ENCODE results near the gene HEPHL1.
A peak's percentile ranks its signal among the peaks of the same experiment; 100 is the strongest.

Gene HEPHL1

GRCh38 chr11:94048032-94048709, 27.0 kb downstream of the HEPHL1 start:
- no peak overlapping the region for H3K4me3 ChIP-seq (ENCODE audit: low read length)
- no peak for DNase-seq (ENCODE audit: low read depth)
- no peak for TF ChIP-seq CTCF (IDR thresholded peaks at IDR 0.05; ENCODE audit: insufficient read depth, low read depth, low read length, missing control alignments)

- TF ChIP-seq CTCF (IDR thresholded peaks at IDR 0.05; ENCODE audit: insufficient read depth, low read depth, low read length, missing control alignments) = no peak
- peak; percentile 22 for DNase-seq (ENCODE audit: low read depth)
- H3K4me3 ChIP-seq (ENCODE audit: low read length) = no peak overlapping the region
These were observed 28.2 kb downstream of the HEPHL1 start for GRCh38 chr11:94049351-94049750.

- peak; percentile 47 for DNase-seq (ENCODE audit: low read depth)
- TF ChIP-seq CTCF (IDR thresholded peaks at IDR 0.05; ENCODE audit: insufficient read depth, low read depth, low read length, missing control alignments) = no peak
- H3K4me3 ChIP-seq (ENCODE audit: low read length) = no peak overlapping the region
These were observed 37.5 kb downstream of the HEPHL1 start for GRCh38 chr11:94058630-94059029.

GRCh38 chr11:94059065-94059464, 37.9 kb downstream of the HEPHL1 start:
- no peak for TF ChIP-seq CTCF (IDR thresholded peaks at IDR 0.05; ENCODE audit: insufficient read depth, low read depth, low read length, missing control alignments)
- no peak for DNase-seq (ENCODE audit: low read depth)

GRCh38 chr11:94060401-94060800, 39.2 kb downstream of the HEPHL1 start:
- DNase-seq (ENCODE audit: low read depth) = peak; percentile 88
- TF ChIP-seq CTCF (IDR thresholded peaks at IDR 0.05; ENCODE audit: insufficient read depth, low read depth, low read length, missing control alignments) = no peak
- H3K4me3 ChIP-seq (ENCODE audit: low read length) = no peak overlapping the region

More at GRCh38 chr11:94059065-94059464, 37.9 kb downstream of the HEPHL1 start:
- no peak overlapping the region for H3K4me3 ChIP-seq (ENCODE audit: low read length)

GRCh38 chr11:94062360-94062759, 41.2 kb downstream of the HEPHL1 start:
- no peak for DNase-seq (ENCODE audit: low read depth)
- no peak for TF ChIP-seq CTCF (IDR thresholded peaks at IDR 0.05; ENCODE audit: insufficient read depth, low read depth, low read length, missing control alignments)
- H3K4me3 ChIP-seq (ENCODE audit: low read length) = no peak overlapping the region

GRCh38 chr11:94066901-94067429, 45.8 kb downstream of the HEPHL1 start:
- DNase-seq (ENCODE audit: low read depth) = no peak
- TF ChIP-seq CTCF (IDR thresholded peaks at IDR 0.05; ENCODE audit: insufficient read depth, low read depth, low read length, missing control alignments) = no peak
- H3K4me3 ChIP-seq (ENCODE audit: low read length) = no peak overlapping the region

All from epithelial cell of esophagus (primary cell).